ENCODE results near the gene KCNIP4. TPM values are rescaled to one million over a fixed set of nuclear protein-coding genes. Genes with fewer than 3 reads are reported as not detected.

KCNIP4 gene
- total RNA-seq, 1 donor from 2014 or later = 6.2 TPM

DNA sequence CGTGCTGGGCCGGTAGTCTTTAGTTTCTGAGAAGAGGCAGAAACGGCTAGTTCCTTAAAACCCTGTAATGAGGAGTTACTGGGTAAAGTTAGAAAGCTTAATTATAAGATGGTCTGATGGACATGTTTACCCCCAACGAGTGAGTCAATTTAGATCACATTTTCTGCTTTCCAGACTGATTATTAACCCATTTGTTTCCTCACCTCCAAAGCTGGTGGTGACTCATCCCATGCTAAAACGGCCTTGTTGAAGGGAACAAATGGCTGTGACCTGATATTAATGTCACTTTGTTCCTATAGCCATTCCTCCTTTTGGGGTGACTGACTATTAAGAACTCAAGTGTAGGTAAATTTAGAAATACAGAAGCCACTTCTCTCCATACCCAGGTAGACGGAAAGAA is 232.0 kb downstream of the KCNIP4 start:
- no peak for DNase-seq (ENCODE audit: extremely low spot score, unreplicated experiment)
- H3K4me3 Mint-ChIP-seq = no peak overlapping the region
- H3K27me3 Mint-ChIP-seq = no peaks in the 10 kb centered on the region
- H3K9me3 Mint-ChIP-seq = no peaks in the 10 kb centered on the region
- TF ChIP-seq, protein P1, sequence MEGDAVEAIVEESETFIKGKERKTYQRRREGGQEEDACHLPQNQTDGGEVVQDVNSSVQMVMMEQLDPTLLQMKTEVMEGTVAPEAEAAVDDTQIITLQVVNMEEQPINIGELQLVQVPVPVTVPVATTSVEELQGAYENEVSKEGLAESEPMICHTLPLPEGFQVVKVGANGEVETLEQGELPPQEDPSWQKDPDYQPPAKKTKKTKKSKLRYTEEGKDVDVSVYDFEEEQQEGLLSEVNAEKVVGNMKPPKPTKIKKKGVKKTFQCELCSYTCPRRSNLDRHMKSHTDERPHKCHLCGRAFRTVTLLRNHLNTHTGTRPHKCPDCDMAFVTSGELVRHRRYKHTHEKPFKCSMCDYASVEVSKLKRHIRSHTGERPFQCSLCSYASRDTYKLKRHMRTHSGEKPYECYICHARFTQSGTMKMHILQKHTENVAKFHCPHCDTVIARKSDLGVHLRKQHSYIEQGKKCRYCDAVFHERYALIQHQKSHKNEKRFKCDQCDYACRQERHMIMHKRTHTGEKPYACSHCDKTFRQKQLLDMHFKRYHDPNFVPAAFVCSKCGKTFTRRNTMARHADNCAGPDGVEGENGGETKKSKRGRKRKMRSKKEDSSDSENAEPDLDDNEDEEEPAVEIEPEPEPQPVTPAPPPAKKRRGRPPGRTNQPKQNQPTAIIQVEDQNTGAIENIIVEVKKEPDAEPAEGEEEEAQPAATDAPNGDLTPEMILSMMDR (conservative IDR thresholded peaks at IDR 0.05) = no peak
- no peaks in the 10 kb centered on the region for H3K4me1 Mint-ChIP-seq (ENCODE audit: unreplicated experiment)
- no peak overlapping the region for H3K27ac Mint-ChIP-seq
- no peaks in the 10 kb centered on the region for H3K36me3 Mint-ChIP-seq

DNA sequence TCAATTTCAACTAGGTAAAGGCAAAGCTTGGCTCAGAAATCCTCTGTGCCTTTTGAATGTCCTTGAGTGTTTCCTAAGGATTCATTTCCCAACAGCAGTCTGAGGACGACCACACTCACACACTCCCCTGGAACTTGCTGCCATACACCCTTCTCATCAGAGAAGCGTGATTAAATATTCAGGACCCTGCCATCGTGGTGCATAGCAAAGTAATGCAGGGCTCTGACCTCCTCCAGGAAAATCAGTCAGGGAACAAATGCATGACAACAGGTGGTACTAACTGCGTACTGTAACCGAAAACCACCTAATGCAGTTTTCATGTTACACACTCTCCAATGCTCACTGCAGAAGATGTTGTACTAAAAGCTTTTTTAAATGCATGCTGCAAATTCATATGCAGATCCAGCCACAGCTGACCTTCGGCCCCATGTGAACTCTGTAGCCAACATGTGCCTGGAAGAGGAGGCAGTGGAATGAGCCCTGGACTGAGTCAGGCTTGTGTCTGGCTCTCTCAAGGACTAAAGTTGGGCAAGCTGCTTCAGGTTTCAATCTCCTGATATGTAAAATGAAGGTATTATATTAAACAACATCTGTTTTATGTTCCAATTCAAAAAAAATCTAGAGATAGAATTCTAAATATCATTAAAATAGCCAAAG is 238.3 kb downstream of the KCNIP4 start:
- H3K36me3 Mint-ChIP-seq = no peaks in the 10 kb centered on the region
- H3K9me3 Mint-ChIP-seq = no peaks in the 10 kb centered on the region
- H3K4me3 Mint-ChIP-seq = no peak overlapping the region
- DNase-seq (ENCODE audit: extremely low spot score, unreplicated experiment) = no peak
- peaks cover 4% of the 10 kb centered on the region for H3K4me1 Mint-ChIP-seq (ENCODE audit: unreplicated experiment)
- no peak overlapping the region for H3K27ac Mint-ChIP-seq
- TF ChIP-seq, protein P1 (conservative IDR thresholded peaks at IDR 0.05) = no peak
- H3K27me3 Mint-ChIP-seq = no peaks in the 10 kb centered on the region

DNA sequence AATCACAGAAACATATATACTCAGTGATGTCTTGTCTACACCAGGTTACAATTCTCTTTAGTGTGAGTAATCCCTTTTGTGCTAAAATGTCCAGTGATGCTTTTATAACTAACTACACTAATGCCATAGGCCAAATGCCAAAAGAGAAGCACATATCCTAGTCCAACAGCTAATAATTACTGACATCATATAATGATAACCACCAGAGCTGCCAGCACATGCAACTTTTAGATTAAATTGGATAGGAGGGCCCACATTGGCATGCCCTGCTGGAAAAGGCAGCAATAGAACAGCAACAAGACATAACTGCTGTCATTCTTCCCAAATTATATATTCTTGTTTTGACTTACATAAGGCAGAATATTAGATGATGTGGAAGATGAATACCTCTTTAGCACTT is 238.8 kb downstream of the KCNIP4 start:
- Mint-ChIP-seq H3K27me3 (no peaks in the 10 kb centered on the region), H3K27ac (no peak overlapping the region), H3K4me1 (ENCODE audit: unreplicated experiment) (peaks cover 4% of the 10 kb centered on the region), H3K9me3 (no peaks in the 10 kb centered on the region), H3K36me3 (no peaks in the 10 kb centered on the region), H3K4me3 (no peak overlapping the region)
- DNase-seq (ENCODE audit: extremely low spot score, unreplicated experiment) = no peak
- TF ChIP-seq, protein P1 (conservative IDR thresholded peaks at IDR 0.05) = no peak

DNA sequence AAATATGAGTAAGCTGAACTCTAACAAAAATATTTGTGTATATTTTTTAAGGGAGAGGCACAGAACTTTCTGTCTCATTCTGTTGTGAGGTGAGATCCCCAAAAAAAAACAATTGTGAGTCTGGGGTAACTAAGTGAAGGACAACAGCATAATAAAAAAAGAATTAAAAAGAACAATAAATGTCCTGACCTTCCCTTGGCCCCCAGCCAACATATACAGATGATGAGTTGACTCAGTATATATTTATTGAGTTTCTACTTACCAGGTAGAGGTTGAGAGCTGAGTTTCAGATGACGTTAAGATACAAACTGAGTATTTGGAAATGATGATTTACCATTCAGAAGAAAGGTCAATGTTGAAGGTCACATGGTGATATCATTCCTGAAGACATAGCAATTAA is 239.5 kb downstream of the KCNIP4 start:
- H3K36me3 Mint-ChIP-seq = no peaks in the 10 kb centered on the region
- no peak overlapping the region for H3K4me3 Mint-ChIP-seq
- no peak for DNase-seq (ENCODE audit: extremely low spot score, unreplicated experiment)
- no peaks in the 10 kb centered on the region for H3K27me3 Mint-ChIP-seq
- H3K4me1 Mint-ChIP-seq (ENCODE audit: unreplicated experiment) = peaks cover 4% of the 10 kb centered on the region
- TF ChIP-seq, protein P1 (conservative IDR thresholded peaks at IDR 0.05) = no peak
- H3K27ac Mint-ChIP-seq = no peak overlapping the region
- H3K9me3 Mint-ChIP-seq = no peaks in the 10 kb centered on the region

DNA sequence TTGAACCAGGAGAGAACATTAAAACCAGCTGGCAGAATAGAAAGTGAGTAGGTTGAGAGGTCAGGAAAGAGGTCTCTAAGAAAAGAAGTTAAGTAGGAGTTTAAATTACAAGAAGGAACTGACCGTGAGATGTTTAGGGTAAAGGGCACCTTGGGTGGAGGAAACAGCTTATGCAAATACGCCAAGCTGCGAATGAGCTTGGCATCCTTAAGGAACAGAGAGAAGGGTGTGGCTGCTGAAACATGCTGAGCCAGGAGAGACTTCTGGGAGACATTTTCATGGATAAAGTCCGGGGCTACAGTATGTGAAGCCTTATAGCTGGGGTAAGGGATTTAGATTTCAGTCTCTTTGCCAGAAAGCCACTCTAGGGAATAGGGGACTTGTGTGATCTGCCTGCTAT is 249.1 kb downstream of the KCNIP4 start:
- H3K27me3 Mint-ChIP-seq = peaks cover 22% of the 10 kb centered on the region
- TF ChIP-seq, protein P1 (conservative IDR thresholded peaks at IDR 0.05) = no peak
- H3K4me1 Mint-ChIP-seq (ENCODE audit: unreplicated experiment) = peaks cover 26% of the 10 kb centered on the region
- no peak for DNase-seq (ENCODE audit: extremely low spot score, unreplicated experiment)
- H3K27ac Mint-ChIP-seq = no peak overlapping the region
- no peaks in the 10 kb centered on the region for H3K9me3 Mint-ChIP-seq
- no peak overlapping the region for H3K4me3 Mint-ChIP-seq
- no peaks in the 10 kb centered on the region for H3K36me3 Mint-ChIP-seq
